H9 (cell line): ENCODE results near the gene ME3. TPM values are rescaled to one million over a fixed set of nuclear protein-coding genes. Genes with fewer than 3 reads are reported as not detected.

ENCODE experiments used
- DNase-seq: peaks from one replicate; pipeline ENCODE4 v3.0.0-alpha.2; 2017
- H2AFZ ChIP-seq: one replicate; pipeline ENCODE4 v1.6.1; 2013; ENCODE audit warnings: mild to moderate bottlenecking, low read length, control low read depth, moderate library complexity
- H2AK5ac ChIP-seq: 2 replicates; pipeline ENCODE4 v1.6.1; 2013; ENCODE audit warnings: low read length, control low read depth, mixed read lengths; ENCODE audit not compliant: insufficient read length
- H2BK120ac ChIP-seq: one replicate; pipeline ENCODE4 v1.6.1; 2013; ENCODE audit warnings: low read depth, mild to moderate bottlenecking, low read length, control low read depth, inconsistent platforms; ENCODE audit not compliant: poor library complexity, severe bottlenecking
- H2BK12ac ChIP-seq: 2 replicates; pipeline ENCODE4 v1.6.1; 2013; ENCODE audit warnings: low read length, control low read depth, mixed read lengths, low read depth; ENCODE audit not compliant: insufficient read length
- H2BK15ac ChIP-seq: 2 replicates; pipeline ENCODE4 v1.6.1; 2013; ENCODE audit warnings: low read depth, low read length, control low read depth
- H2BK20ac ChIP-seq: one replicate; pipeline ENCODE4 v1.6.1; 2013; ENCODE audit warnings: low read depth, mild to moderate bottlenecking, low read length, control low read depth, inconsistent platforms; ENCODE audit not compliant: poor library complexity, severe bottlenecking
- H2BK5ac ChIP-seq: 2 replicates; pipeline ENCODE4 v1.6.1; 2013; ENCODE audit warnings: low read length, control low read depth, mixed read lengths; ENCODE audit not compliant: insufficient read length
- H3K14ac ChIP-seq: 2 replicates; pipeline ENCODE4 v1.6.1; 2013; ENCODE audit warnings: low read length, control low read depth; ENCODE audit not compliant: insufficient read depth
- H3K18ac ChIP-seq: 2 replicates; pipeline ENCODE4 v1.6.1; 2013; ENCODE audit warnings: low read depth, mild to moderate bottlenecking, mixed read lengths, low read length, control low read depth; ENCODE audit not compliant: insufficient read length
- H3K23ac ChIP-seq: 2 replicates; pipeline ENCODE4 v1.6.1; 2013; ENCODE audit warnings: low read length, control low read depth, mixed read lengths, low read depth; ENCODE audit not compliant: insufficient read length
- H3K23me2 ChIP-seq: 2 replicates; pipeline ENCODE4 v1.6.1; 2013; ENCODE audit warnings: low read depth, mild to moderate bottlenecking, mixed read lengths, low read length, control low read depth; ENCODE audit not compliant: insufficient read length, poor library complexity, severe bottlenecking
- H3K27ac ChIP-seq: 2 replicates; pipeline ENCODE4 v1.5.1; 2013; ENCODE audit warnings: low read length, control low read depth, mixed read lengths, low read depth; ENCODE audit not compliant: insufficient read length
- H3K27me3 ChIP-seq: 2 replicates; pipeline ENCODE4 v1.6.1; 2013; ENCODE audit warnings: low read length, control low read depth, inconsistent platforms; ENCODE audit not compliant: insufficient read depth
- H3K4ac ChIP-seq: 2 replicates; pipeline ENCODE4 v1.6.1; 2013; ENCODE audit warnings: low read depth, mild to moderate bottlenecking, control low read depth, inconsistent platforms, low read length, moderate library complexity
- H3K4me1 ChIP-seq: 2 replicates; pipeline ENCODE4 v1.6.1; 2013; ENCODE audit warnings: low read length, control low read depth, inconsistent platforms; ENCODE audit not compliant: insufficient read depth
- H3K4me2 ChIP-seq: 2 replicates; pipeline ENCODE4 v1.6.1; 2013; ENCODE audit warnings: low read length, control low read depth, mixed read lengths; ENCODE audit not compliant: insufficient read length, insufficient read depth
- H3K56ac ChIP-seq: 2 replicates; pipeline ENCODE4 v1.6.1; 2013; ENCODE audit warnings: low read depth, mild to moderate bottlenecking, mixed read lengths, low read length, control low read depth; ENCODE audit not compliant: insufficient read length
- H3K79me1 ChIP-seq: 2 replicates; pipeline ENCODE4 v1.6.1; 2013; ENCODE audit warnings: low read depth, mild to moderate bottlenecking, moderate library complexity, low read length, control low read depth, inconsistent platforms; ENCODE audit not compliant: insufficient read depth, poor library complexity, severe bottlenecking
- H3K79me2 ChIP-seq: 2 replicates; pipeline ENCODE4 v1.6.1; 2013; ENCODE audit warnings: low read length, control low read depth, inconsistent platforms; ENCODE audit not compliant: insufficient read depth
- H3K9ac ChIP-seq: 2 replicates; pipeline ENCODE4 v1.6.1; 2013; ENCODE audit warnings: low read length, control low read depth, mixed read lengths; ENCODE audit not compliant: insufficient read length; ENCODE audit errors: extremely low read depth
- H3K9me3 ChIP-seq: one replicate; pipeline ENCODE4 v1.6.1; 2013; ENCODE audit warnings: low read depth, low read length, inconsistent platforms; ENCODE audit not compliant: control insufficient read depth
- H3T11ph ChIP-seq: one replicate; pipeline ENCODE4 v1.6.1; 2013; ENCODE audit warnings: mild to moderate bottlenecking, low read length, control low read depth, inconsistent platforms
- H4K20me1 ChIP-seq: one replicate; pipeline ENCODE4 v1.6.1; 2013; ENCODE audit not compliant: control insufficient read depth, insufficient read length, insufficient read depth
- H4K5ac ChIP-seq: 2 replicates; pipeline ENCODE4 v1.6.1; 2013; ENCODE audit warnings: low read depth, mild to moderate bottlenecking, mixed read lengths, low read length, control low read depth; ENCODE audit not compliant: insufficient read length
- H4K8ac ChIP-seq: replicated peaks from 2 replicates; pipeline ENCODE4 v1.6.1; 2013; ENCODE audit warnings: low read length, control low read depth, mixed read lengths, low read depth; ENCODE audit not compliant: insufficient read length
- H4K91ac ChIP-seq: 2 replicates; pipeline ENCODE4 v1.6.1; 2013; ENCODE audit warnings: low read depth, mild to moderate bottlenecking, moderate library complexity, mixed read lengths, low read length, control low read depth; ENCODE audit not compliant: insufficient read length
- H3K27ac Mint-ChIP-seq, 3 experiments: 2 replicates in 2 of 3; 3 replicates in 1 of 3; pipeline ENCODE4 v1.8.0; 2020 to 2021; ENCODE audit warnings: mixed read lengths in 3 of 3, mild to moderate bottlenecking in 1 of 3, moderate library complexity in 1 of 3
- H3K27me3 Mint-ChIP-seq: 2 replicates; pipeline ENCODE4 v1.8.0; 2021; ENCODE audit warnings: low read depth, mild to moderate bottlenecking, moderate library complexity, mixed read lengths
- H3K36me3 Mint-ChIP-seq, 3 experiments: 2 replicates in 2 of 3; 3 replicates in 1 of 3; pipeline ENCODE4 v1.8.0; 2020 to 2021; ENCODE audit warnings: low read depth in 3 of 3, mixed read lengths in 3 of 3; ENCODE audit not compliant: insufficient read depth in 1 of 3
- H3K4me1 Mint-ChIP-seq, 2 experiments: 2 replicates each; pipeline ENCODE4 v1.8.0; 2020; ENCODE audit warnings: mixed read lengths in 2 of 2
- H3K4me3 Mint-ChIP-seq, 2 experiments: 2 replicates in 1 of 2; 3 replicates in 1 of 2; pipeline ENCODE4 v1.8.0; 2020 to 2021; ENCODE audit warnings: mild to moderate bottlenecking in 2 of 2, mixed read lengths in 2 of 2, moderate library complexity in 1 of 2
- H3K9me3 Mint-ChIP-seq, 2 experiments: 2 replicates in 1 of 2; 3 replicates in 1 of 2; pipeline ENCODE4 v1.8.0; 2020; ENCODE audit warnings: mild to moderate bottlenecking in 2 of 2, mixed read lengths in 2 of 2, moderate library complexity in 1 of 2
- CTCF ChIP-seq: fragments of 200-600 bp; sonication (generic); conservative IDR thresholded peaks from 3 replicates; pipeline ENCODE4 v1.8.0; 2021; ENCODE audit warnings: antibody characterized with exemption, mild to moderate bottlenecking
- WGBS: extraction: QIAGEN DNeasy Blood & Tissue Kit; methylation state at CpG from one replicate; pipeline ENCODE4 v1.1.7; 2013; ENCODE audit warnings: missing lambda C conversion rate, low lambda C conversion rate, mixed read lengths; ENCODE audit not compliant: insufficient read length; ENCODE audit errors: extremely low coverage; 5-methylcytosine and 5-hydroxymethylcytosine counted together
- total RNA-seq: library from RNA; stranded (reverse); gene quantifications from 2 replicates; pipeline ENCODE4 v1.2.1, GENCODE V29; 2021

Gene ME3
- total RNA-seq, 1 experiment from 2014 or later, result 2.8 TPM

- Mint-ChIP-seq H3K4me3 (no peak overlapping the region), H3K4me1 (peaks cover 0 to 8% of the 10 kb centered on the region in 2 experiments; a peak in 2 of 4 replicates), H3K9me3 (no peaks in the 10 kb centered on the region), H3K36me3 (no peaks in the 10 kb centered on the region), H3K27me3 (no peaks in the 10 kb centered on the region), H3K27ac (0 out of 7 replicates have a peak overlapping the region, but pooled peaks of 1 of the 3 experiments have one; percentile 42)
- no peak overlapping the region for H2AK5ac ChIP-seq
- no peaks in the 10 kb centered on the region for H3K23me2 ChIP-seq
- H4K91ac ChIP-seq, result no peak overlapping the region
- H3K56ac ChIP-seq, result no peak overlapping the region
- no peaks in the 10 kb centered on the region for H3K79me2 ChIP-seq
- no peak overlapping the region for H3K4me2 ChIP-seq
- no peak overlapping the region for H3K27ac ChIP-seq
- H4K5ac ChIP-seq, result no peak overlapping the region
- WGBS, result no CpG with 5 or more reads among the region's 4 CpGs
- no peak for TF ChIP-seq CTCF
- no peak overlapping the region for H3K14ac ChIP-seq
- H3K79me1 ChIP-seq, result no peaks in the 10 kb centered on the region
- no peak overlapping the region for H3K9ac ChIP-seq
- no peak overlapping the region for H3T11ph ChIP-seq
- H2BK120ac ChIP-seq, result no peak overlapping the region
- H3K27me3 ChIP-seq, result no peaks in the 10 kb centered on the region
- H3K4me1 ChIP-seq, result no peaks in the 10 kb centered on the region
- DNase-seq, result no peak
- no peak overlapping the region for H3K23ac ChIP-seq
- no peak overlapping the region for H2AFZ ChIP-seq
- H4K20me1 ChIP-seq, result no peaks in the 10 kb centered on the region
- H2BK20ac ChIP-seq, result no peak overlapping the region
- no peak overlapping the region for H4K8ac ChIP-seq
- no peak overlapping the region for H2BK12ac ChIP-seq
- no peaks in the 10 kb centered on the region for H3K9me3 ChIP-seq
- H2BK5ac ChIP-seq, result no peak overlapping the region
- no peak overlapping the region for H2BK15ac ChIP-seq
- no peak overlapping the region for H3K18ac ChIP-seq
- no peak overlapping the region for H3K4ac ChIP-seq
These were observed 16.2 kb upstream of the ME3 start for GRCh38 chr11:86688398-86689179.
